Measurements from ENCODE around the gene OCSTAMP. TPM values are rescaled to one million over a fixed set of nuclear protein-coding genes. Genes with fewer than 3 reads are reported as not detected.

Gene OCSTAMP
- total and polyA plus RNA-seq, 7 donors = not detected

GRCh38 chr20:46559001-46559400 is 8.5 kb upstream of the OCSTAMP start:
- no peaks in the 10 kb centered on the region for H3K36me3 ChIP-seq (ENCODE audit: insufficient read depth in 1 of 2, low read depth in 1 of 2)
- no peaks in the 10 kb centered on the region for H3K9me3 ChIP-seq
- intact Hi-C loops (cut with DNase I) = no loop called here
- H3K27ac ChIP-seq = no peak overlapping the region
- no peak for DNase-seq
- 43 to 77% (median 44%) methylated on average over 3 of the region's 3 CpGs for WGBS, 3 donors
- peaks cover 5% of the 10 kb centered on the region for H3K4me1 ChIP-seq
- TF ChIP-seq, protein P1, sequence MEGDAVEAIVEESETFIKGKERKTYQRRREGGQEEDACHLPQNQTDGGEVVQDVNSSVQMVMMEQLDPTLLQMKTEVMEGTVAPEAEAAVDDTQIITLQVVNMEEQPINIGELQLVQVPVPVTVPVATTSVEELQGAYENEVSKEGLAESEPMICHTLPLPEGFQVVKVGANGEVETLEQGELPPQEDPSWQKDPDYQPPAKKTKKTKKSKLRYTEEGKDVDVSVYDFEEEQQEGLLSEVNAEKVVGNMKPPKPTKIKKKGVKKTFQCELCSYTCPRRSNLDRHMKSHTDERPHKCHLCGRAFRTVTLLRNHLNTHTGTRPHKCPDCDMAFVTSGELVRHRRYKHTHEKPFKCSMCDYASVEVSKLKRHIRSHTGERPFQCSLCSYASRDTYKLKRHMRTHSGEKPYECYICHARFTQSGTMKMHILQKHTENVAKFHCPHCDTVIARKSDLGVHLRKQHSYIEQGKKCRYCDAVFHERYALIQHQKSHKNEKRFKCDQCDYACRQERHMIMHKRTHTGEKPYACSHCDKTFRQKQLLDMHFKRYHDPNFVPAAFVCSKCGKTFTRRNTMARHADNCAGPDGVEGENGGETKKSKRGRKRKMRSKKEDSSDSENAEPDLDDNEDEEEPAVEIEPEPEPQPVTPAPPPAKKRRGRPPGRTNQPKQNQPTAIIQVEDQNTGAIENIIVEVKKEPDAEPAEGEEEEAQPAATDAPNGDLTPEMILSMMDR (IDR thresholded peaks at IDR 0.05) = no peak
- H3K4me3 ChIP-seq = no peak overlapping the region
- H3K27me3 ChIP-seq (ENCODE audit: insufficient read depth in 3 of 3, low read length in 2 of 3) = peaks cover 0 to 3% (median 0%) of the 10 kb centered on the region in 3 donors
- no peak for ATAC-seq

DNA sequence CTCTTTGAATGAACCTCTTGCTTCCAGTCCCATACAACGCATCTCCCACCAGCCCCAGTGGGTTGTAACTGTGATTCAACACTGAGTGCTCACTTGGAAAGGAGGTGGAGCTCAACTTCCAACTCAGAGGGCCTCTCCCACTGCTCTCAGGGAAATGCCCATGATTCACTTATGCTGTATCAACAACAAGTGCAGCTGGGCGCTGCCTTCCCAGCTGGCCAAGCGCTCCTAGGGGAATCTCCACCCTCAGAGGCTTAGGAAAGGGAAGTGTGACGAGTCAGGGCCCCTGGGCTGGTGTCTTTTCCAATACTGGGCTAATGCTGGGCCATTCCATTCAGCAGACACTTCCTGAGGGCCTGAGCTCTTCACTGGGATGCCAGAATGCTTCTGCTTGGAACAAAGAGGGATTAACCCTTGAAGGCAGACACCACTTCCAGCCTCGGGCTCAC is 8.1 kb upstream of the OCSTAMP start:
- intact Hi-C loops (cut with DNase I) = no loop called here
- peak; percentile 50 to 66 for DNase-seq
- H3K4me1 ChIP-seq = peaks cover 5% of the 10 kb centered on the region

GRCh38 chr20:46557231-46557956 is 6.9 kb upstream of the OCSTAMP start:
- TF ChIP-seq, protein P1 (IDR thresholded peaks at IDR 0.05) = no peak
- Histone ChIP-seq H3K4me3 (no peak overlapping the region), H3K27ac (no peak overlapping the region), H3K9me3 (no peaks in the 10 kb centered on the region), H3K36me3 (ENCODE audit: insufficient read depth in 1 of 2, low read depth in 1 of 2) (no peaks in the 10 kb centered on the region), H3K27me3 (ENCODE audit: insufficient read depth in 3 of 3, low read length in 2 of 3) (peaks cover 0 to 3% (median 0%) of the 10 kb centered on the region in 3 donors), H3K4me1 (no peaks in the 10 kb centered on the region)
- 56 to 75% (median 58%) methylated on average over 8 of the region's 8 CpGs for WGBS, 3 donors
- ATAC-seq (no peak), DNase-seq (no peak)
- intact Hi-C loops (cut with DNase I) = no loop called here

More for the DNA sequence above, 8.1 kb upstream of the OCSTAMP start:
- Histone ChIP-seq H3K27ac (no peak overlapping the region), H3K27me3 (ENCODE audit: insufficient read depth in 3 of 3, low read length in 2 of 3) (peaks cover 0 to 3% (median 0%) of the 10 kb centered on the region in 3 donors), H3K9me3 (no peaks in the 10 kb centered on the region), H3K36me3 (ENCODE audit: insufficient read depth in 1 of 2, low read depth in 1 of 2) (no peaks in the 10 kb centered on the region), H3K4me3 (no peak overlapping the region)
- 33 to 46% (median 34%) methylated on average over 5 of the region's 5 CpGs for WGBS, 3 donors
- peak in 3 of 4 donors; percentile 34 to 57 (median 50) for ATAC-seq
- TF ChIP-seq, protein P1 (IDR thresholded peaks at IDR 0.05) = no peak

- no peaks in the 10 kb centered on the region for H3K4me1 ChIP-seq
- no peak for ATAC-seq
- H3K27me3 ChIP-seq (ENCODE audit: insufficient read depth in 3 of 3, low read length in 2 of 3) = peaks cover 0 to 3% (median 0%) of the 10 kb centered on the region in 3 donors
- WGBS, 3 donors = 67 to 72% (median 69%) methylated on average over 4 of the region's 4 CpGs
- H3K4me3 ChIP-seq = no peak overlapping the region
- TF ChIP-seq, protein P1 (IDR thresholded peaks at IDR 0.05) = no peak
- H3K9me3 ChIP-seq = no peaks in the 10 kb centered on the region
- H3K27ac ChIP-seq = no peak overlapping the region
- no peaks in the 10 kb centered on the region for H3K36me3 ChIP-seq (ENCODE audit: insufficient read depth in 1 of 2, low read depth in 1 of 2)
- DNase-seq = no peak
- intact Hi-C loops (cut with DNase I) = no loop called here
These were observed 5.0 kb upstream of the OCSTAMP start for GRCh38 chr20:46555370-46555956.
